Mesendoderm (in vitro differentiated cells): ENCODE measurements around the gene LDHAL6A.

Experiments used
- DNase-seq: peaks from one replicate; pipeline ENCODE4 v3.0.0; 2013
- H2AK5ac ChIP-seq: 2 replicates; pipeline ENCODE4 v1.6.1; 2013; ENCODE audit warnings: low read length, inconsistent platforms
- H2BK120ac ChIP-seq: 2 replicates; pipeline ENCODE4 v1.6.1; 2013; ENCODE audit warnings: low read depth, mild to moderate bottlenecking, low read length, moderate library complexity, mixed read lengths
- H2BK15ac ChIP-seq: replicated peaks from 2 replicates; pipeline ENCODE4 v1.6.1; 2013; ENCODE audit warnings: low read depth, mild to moderate bottlenecking, moderate library complexity
- H2BK5ac ChIP-seq: 2 replicates; pipeline ENCODE4 v1.6.1; 2013; ENCODE audit warnings: low read length, inconsistent platforms
- H3K18ac ChIP-seq: 2 replicates; pipeline ENCODE4 v1.6.1; 2013; ENCODE audit warnings: mild to moderate bottlenecking, low read length, mixed read lengths
- H3K23ac ChIP-seq: one replicate; pipeline ENCODE4 v1.6.1; 2013; ENCODE audit warnings: low read length
- H3K27ac ChIP-seq: 2 replicates; pipeline ENCODE4 v1.5.1; 2013; ENCODE audit warnings: low read depth, mild to moderate bottlenecking, inconsistent platforms, low read length, moderate library complexity
- H3K27me3 ChIP-seq: 2 replicates; pipeline ENCODE4 v1.6.1; 2013; ENCODE audit warnings: low read length, control low read depth, mild to moderate bottlenecking, inconsistent platforms; ENCODE audit not compliant: insufficient read depth, poor library complexity
- H3K36me3 ChIP-seq: 2 replicates; pipeline ENCODE4 v1.6.1; 2013; ENCODE audit warnings: low read length, inconsistent platforms; ENCODE audit not compliant: control insufficient read depth, insufficient read depth
- H3K4ac ChIP-seq: one replicate; pipeline ENCODE4 v1.6.1; 2013; ENCODE audit warnings: low read depth, mild to moderate bottlenecking, low read length, moderate library complexity
- H3K4me1 ChIP-seq: 2 replicates; pipeline ENCODE4 v1.6.1; 2013; ENCODE audit warnings: low read depth, low read length, inconsistent platforms; ENCODE audit not compliant: control insufficient read depth
- H3K4me2 ChIP-seq: 2 replicates; pipeline ENCODE4 v1.6.1; 2013; ENCODE audit warnings: low read length
- H3K4me3 ChIP-seq: 2 replicates; pipeline ENCODE4 v1.5.1; 2013; ENCODE audit warnings: mild to moderate bottlenecking, low read length
- H3K56ac ChIP-seq: one replicate; pipeline ENCODE4 v1.6.1; 2013; ENCODE audit warnings: low read length
- H3K79me1 ChIP-seq: 2 replicates; pipeline ENCODE4 v1.6.1; 2013; ENCODE audit warnings: low read length, inconsistent platforms
- H3K79me2 ChIP-seq: 2 replicates; pipeline ENCODE4 v1.6.1; 2013; ENCODE audit warnings: mild to moderate bottlenecking, low read length; ENCODE audit not compliant: control insufficient read depth, insufficient read depth
- H3K9ac ChIP-seq: 2 replicates; pipeline ENCODE4 v1.6.1; 2013; ENCODE audit warnings: low read length, inconsistent platforms
- H4K5ac ChIP-seq: one replicate; pipeline ENCODE4 v1.6.1; 2013; ENCODE audit warnings: low read length
- H4K8ac ChIP-seq: one replicate; pipeline ENCODE4 v1.6.1; 2013; ENCODE audit warnings: low read depth, mild to moderate bottlenecking, control low read depth, low read length, moderate library complexity
- WGBS: extraction: QIAGEN DNeasy Blood & Tissue Kit; methylation state at CpG from one replicate; pipeline ENCODE4 v1.1.7; 2013; ENCODE audit warnings: low lambda C conversion rate, missing lambda C conversion rate; ENCODE audit not compliant: insufficient coverage; ENCODE audit errors: extremely low coverage; 5-methylcytosine and 5-hydroxymethylcytosine counted together

LDHAL6A gene

DNA sequence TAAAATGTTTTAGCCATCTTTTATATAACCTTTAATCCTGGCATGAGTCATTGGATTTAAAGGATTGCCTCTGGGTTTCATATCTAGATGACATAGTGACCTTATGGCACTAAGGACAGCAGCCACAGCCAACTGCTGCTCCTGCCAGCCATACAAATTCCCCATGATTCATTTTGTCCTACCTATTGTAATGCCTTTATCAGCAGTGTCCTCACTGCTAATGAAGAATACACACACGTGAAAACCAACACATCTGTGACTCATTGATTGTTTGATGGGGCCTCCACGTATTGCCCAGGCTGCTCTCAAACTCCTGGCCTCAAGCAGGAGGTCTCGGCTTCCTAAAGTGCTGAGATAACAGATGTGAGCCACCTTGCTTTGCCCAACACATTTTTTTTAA is 1.8 kb downstream of the LDHAL6A start:
- no CpG with 5 or more reads among the region's 3 CpGs for whole genome bisulfite sequencing
- Histone ChIP-seq H4K5ac (no peak overlapping the region), H3K27me3 (no peaks in the 10 kb centered on the region), H3K4ac (no peak overlapping the region), H3K4me1 (no peaks in the 10 kb centered on the region), H3K23ac (no peak overlapping the region), H2BK120ac (no peak overlapping the region), H3K27ac (no peak overlapping the region), H3K36me3 (no peaks in the 10 kb centered on the region), H2BK5ac (no peak overlapping the region), H2AK5ac (no peak overlapping the region), H2BK15ac (no peak overlapping the region), H3K56ac (no peak overlapping the region), H4K8ac (no peak overlapping the region), H3K4me2 (no peak overlapping the region), H3K79me2 (no peaks in the 10 kb centered on the region), H3K18ac (no peak overlapping the region), H3K79me1 (no peaks in the 10 kb centered on the region), H3K9ac (no peak overlapping the region), H3K4me3 (no peak overlapping the region)
- peak; percentile 1 for DNase-seq

GRCh38 chr11:18459634-18460033 is 4.0 kb downstream of the LDHAL6A start:
- H4K5ac ChIP-seq, result no peak overlapping the region
- H3K4me3 ChIP-seq, result no peak overlapping the region
- no peak overlapping the region for H2BK15ac ChIP-seq
- WGBS, result no CpG with 5 or more reads among the region's 4 CpGs
- no peak overlapping the region for H3K18ac ChIP-seq
- no peak overlapping the region for H3K23ac ChIP-seq
- no peaks in the 10 kb centered on the region for H3K4me1 ChIP-seq
- no peak overlapping the region for H3K56ac ChIP-seq
- H4K8ac ChIP-seq, result no peak overlapping the region
- no peaks in the 10 kb centered on the region for H3K27me3 ChIP-seq
- H2AK5ac ChIP-seq, result no peak overlapping the region
- no peak overlapping the region for H2BK120ac ChIP-seq
- H3K4ac ChIP-seq, result no peak overlapping the region
- H3K79me2 ChIP-seq, result no peaks in the 10 kb centered on the region
- no peak overlapping the region for H3K27ac ChIP-seq
- no peak overlapping the region for H2BK5ac ChIP-seq
- H3K4me2 ChIP-seq, result no peak overlapping the region
- no peaks in the 10 kb centered on the region for H3K79me1 ChIP-seq
- no peaks in the 10 kb centered on the region for H3K36me3 ChIP-seq
- no peak overlapping the region for H3K9ac ChIP-seq
- no peak for DNase-seq

DNA sequence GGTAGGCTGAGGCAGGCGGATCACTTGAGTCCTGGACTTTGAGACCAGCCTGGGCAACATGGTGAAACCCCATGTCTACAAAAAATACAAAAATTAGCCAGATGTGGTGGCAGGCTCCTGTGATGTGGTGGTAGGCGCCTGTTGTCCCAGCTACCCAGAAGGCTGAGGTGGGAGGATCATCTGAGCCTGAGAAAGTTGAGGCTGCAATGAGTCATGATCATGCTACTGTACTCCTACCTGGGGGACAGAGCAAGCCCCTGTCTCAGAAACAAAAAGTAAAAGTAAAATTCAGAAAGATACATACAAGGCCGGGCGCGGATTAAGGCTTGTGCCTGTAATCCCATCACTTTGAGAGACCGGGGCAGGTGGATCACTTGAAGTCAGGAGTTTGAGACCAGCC is 6.3 kb downstream of the LDHAL6A start:
- DNase-seq, result no peak
- H3K4ac ChIP-seq, result no peak overlapping the region
- no peak overlapping the region for H3K9ac ChIP-seq
- no peak overlapping the region for H3K27ac ChIP-seq
- H3K4me1 ChIP-seq, result no peaks in the 10 kb centered on the region
- no peaks in the 10 kb centered on the region for H3K79me1 ChIP-seq
- H4K8ac ChIP-seq, result no peak overlapping the region
- no CpG with 5 or more reads among the region's 6 CpGs for WGBS
- H2BK5ac ChIP-seq, result no peak overlapping the region
- no peak overlapping the region for H2BK15ac ChIP-seq
- H3K18ac ChIP-seq, result no peak overlapping the region
- no peaks in the 10 kb centered on the region for H3K36me3 ChIP-seq
- H3K79me2 ChIP-seq, result no peaks in the 10 kb centered on the region
- no peak overlapping the region for H3K4me2 ChIP-seq
- H2BK120ac ChIP-seq, result no peak overlapping the region
- no peak overlapping the region for H4K5ac ChIP-seq
- H3K23ac ChIP-seq, result no peak overlapping the region
- no peak overlapping the region for H3K4me3 ChIP-seq
- H3K56ac ChIP-seq, result no peak overlapping the region
- H2AK5ac ChIP-seq, result no peak overlapping the region
- H3K27me3 ChIP-seq, result no peaks in the 10 kb centered on the region

DNA sequence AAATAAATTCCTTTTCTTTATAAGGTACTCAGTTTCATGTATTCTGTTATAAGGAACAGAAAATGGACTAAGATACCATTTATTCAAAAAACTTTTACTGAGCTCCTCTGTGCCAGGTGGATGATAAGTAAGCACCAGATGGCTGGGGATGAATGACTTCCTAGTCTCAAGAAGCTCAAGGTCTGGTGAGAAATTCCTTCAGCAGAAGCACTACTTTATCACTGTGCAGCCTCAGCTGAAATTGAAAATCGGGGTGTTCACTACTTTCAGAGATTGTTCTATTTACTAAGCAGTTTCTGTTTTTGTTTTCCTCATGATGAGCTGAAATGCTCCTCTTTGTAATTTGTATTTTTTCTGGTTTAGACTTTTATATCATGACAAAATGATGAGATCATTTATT is 7.8 kb downstream of the LDHAL6A start:
- H3K4me3 ChIP-seq, result no peak overlapping the region
- H3K56ac ChIP-seq, result no peak overlapping the region
- H2BK15ac ChIP-seq, result no peak overlapping the region
- H2BK5ac ChIP-seq, result no peak overlapping the region
- no peak overlapping the region for H3K4ac ChIP-seq
- no peak overlapping the region for H3K18ac ChIP-seq
- no peaks in the 10 kb centered on the region for H3K27me3 ChIP-seq
- H3K23ac ChIP-seq, result no peak overlapping the region
- no peaks in the 10 kb centered on the region for H3K4me1 ChIP-seq
- no peak overlapping the region for H3K27ac ChIP-seq
- no peaks in the 10 kb centered on the region for H3K79me1 ChIP-seq
- no peak overlapping the region for H2AK5ac ChIP-seq
- H4K8ac ChIP-seq, result no peak overlapping the region
- H3K4me2 ChIP-seq, result no peak overlapping the region
- WGBS, result no CpG with 5 or more reads among the region's 1 CpG
- no peak for DNase-seq
- H3K9ac ChIP-seq, result no peak overlapping the region
- no peaks in the 10 kb centered on the region for H3K36me3 ChIP-seq
- H3K79me2 ChIP-seq, result no peaks in the 10 kb centered on the region
- no peak overlapping the region for H2BK120ac ChIP-seq
- H4K5ac ChIP-seq, result no peak overlapping the region

- Histone ChIP-seq H3K4me2 (no peak overlapping the region), H2BK5ac (no peak overlapping the region), H4K5ac (no peak overlapping the region), H3K4me3 (no peak overlapping the region), H3K79me2 (no peaks in the 10 kb centered on the region), H2BK120ac (no peak overlapping the region), H2AK5ac (no peak overlapping the region), H3K18ac (no peak overlapping the region), H2BK15ac (no peak overlapping the region), H3K56ac (no peak overlapping the region), H3K27me3 (no peaks in the 10 kb centered on the region), H3K9ac (no peak overlapping the region), H3K4ac (no peak overlapping the region), H3K27ac (no peak overlapping the region), H3K36me3 (no peaks in the 10 kb centered on the region), H3K79me1 (no peaks in the 10 kb centered on the region), H3K23ac (no peak overlapping the region), H3K4me1 (no peaks in the 10 kb centered on the region), H4K8ac (no peak overlapping the region)
- no CpG with 5 or more reads among the region's 2 CpGs for WGBS
- DNase-seq, result no peak
These were observed 10.7 kb downstream of the LDHAL6A start for GRCh38 chr11:18466402-18466801.

GRCh38 chr11:18468059-18468458 is 12.4 kb downstream of the LDHAL6A start:
- no peaks in the 10 kb centered on the region for H3K36me3 ChIP-seq
- no peak overlapping the region for H3K23ac ChIP-seq
- H3K4me2 ChIP-seq, result no peak overlapping the region
- no peak overlapping the region for H3K4me3 ChIP-seq
- no peak overlapping the region for H2BK120ac ChIP-seq
- H3K18ac ChIP-seq, result no peak overlapping the region
- no peak overlapping the region for H3K4ac ChIP-seq
- H2AK5ac ChIP-seq, result no peak overlapping the region
- H3K27me3 ChIP-seq, result no peaks in the 10 kb centered on the region
- H2BK15ac ChIP-seq, result no peak overlapping the region
- H4K5ac ChIP-seq, result no peak overlapping the region
- no peak overlapping the region for H2BK5ac ChIP-seq
- H3K56ac ChIP-seq, result no peak overlapping the region
- no peak overlapping the region for H4K8ac ChIP-seq
- WGBS, result no CpG with 5 or more reads among the region's 2 CpGs
- H3K9ac ChIP-seq, result no peak overlapping the region
- no peaks in the 10 kb centered on the region for H3K4me1 ChIP-seq
- no peaks in the 10 kb centered on the region for H3K79me2 ChIP-seq
- no peaks in the 10 kb centered on the region for H3K79me1 ChIP-seq
- DNase-seq, result no peak
- no peak overlapping the region for H3K27ac ChIP-seq
